ENCODE measurements around the gene KSR1. TPM values are rescaled to one million over a fixed set of nuclear protein-coding genes. Genes with fewer than 3 reads are reported as not detected.

Gene KSR1
- total RNA-seq, 1 donor, result 6.5 TPM

DNA sequence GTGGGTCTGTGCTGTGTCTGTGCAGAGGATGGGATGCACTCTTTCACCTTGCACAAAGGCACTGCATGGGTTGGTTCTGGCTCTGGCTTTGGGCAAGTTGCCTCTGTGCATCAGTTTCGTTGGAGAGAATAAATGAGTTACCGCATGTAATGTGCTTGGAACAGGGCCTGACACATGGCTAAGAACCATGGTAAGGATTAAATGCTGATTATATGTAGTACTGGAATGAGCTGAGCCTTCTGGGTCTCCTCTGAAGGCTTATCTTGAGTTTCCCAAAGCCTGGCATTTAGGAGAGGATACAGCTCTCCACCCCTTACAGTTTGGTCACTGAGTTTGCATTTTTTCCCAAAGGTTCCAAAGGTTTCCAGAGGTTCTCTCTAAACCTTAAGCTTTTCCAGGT, 69.1 kb downstream of the KSR1 start:
- TF ChIP-seq, protein P1, sequence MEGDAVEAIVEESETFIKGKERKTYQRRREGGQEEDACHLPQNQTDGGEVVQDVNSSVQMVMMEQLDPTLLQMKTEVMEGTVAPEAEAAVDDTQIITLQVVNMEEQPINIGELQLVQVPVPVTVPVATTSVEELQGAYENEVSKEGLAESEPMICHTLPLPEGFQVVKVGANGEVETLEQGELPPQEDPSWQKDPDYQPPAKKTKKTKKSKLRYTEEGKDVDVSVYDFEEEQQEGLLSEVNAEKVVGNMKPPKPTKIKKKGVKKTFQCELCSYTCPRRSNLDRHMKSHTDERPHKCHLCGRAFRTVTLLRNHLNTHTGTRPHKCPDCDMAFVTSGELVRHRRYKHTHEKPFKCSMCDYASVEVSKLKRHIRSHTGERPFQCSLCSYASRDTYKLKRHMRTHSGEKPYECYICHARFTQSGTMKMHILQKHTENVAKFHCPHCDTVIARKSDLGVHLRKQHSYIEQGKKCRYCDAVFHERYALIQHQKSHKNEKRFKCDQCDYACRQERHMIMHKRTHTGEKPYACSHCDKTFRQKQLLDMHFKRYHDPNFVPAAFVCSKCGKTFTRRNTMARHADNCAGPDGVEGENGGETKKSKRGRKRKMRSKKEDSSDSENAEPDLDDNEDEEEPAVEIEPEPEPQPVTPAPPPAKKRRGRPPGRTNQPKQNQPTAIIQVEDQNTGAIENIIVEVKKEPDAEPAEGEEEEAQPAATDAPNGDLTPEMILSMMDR (IDR thresholded peaks at IDR 0.05; ENCODE audit: extremely low read depth, low read depth, low read length), result no peak
- no peaks in the 10 kb centered on the region for H3K36me3 ChIP-seq (ENCODE audit: insufficient read depth, low read length)
- H3K27me3 ChIP-seq (ENCODE audit: insufficient read depth, low read length), result peaks cover 13% of the 10 kb centered on the region
- H3K9me3 ChIP-seq (ENCODE audit: low read depth, low read length), result no peaks in the 10 kb centered on the region
- no peak overlapping the region for H3K4me2 ChIP-seq (ENCODE audit: insufficient read depth, low read length)
- H3K79me2 ChIP-seq (ENCODE audit: insufficient read depth, low read length), result no peaks in the 10 kb centered on the region
- no peak overlapping the region for H3K4me3 ChIP-seq (ENCODE audit: insufficient read depth, low read length)
- no peak overlapping the region for H2AFZ ChIP-seq (ENCODE audit: low read length)
- H3K27ac ChIP-seq (ENCODE audit: low read depth, low read length), result no peak overlapping the region
- H3K4me1 ChIP-seq (ENCODE audit: insufficient read depth, low read length), result no peaks in the 10 kb centered on the region
- H4K20me1 ChIP-seq (ENCODE audit: insufficient read depth, low read length), result peaks cover 8% of the 10 kb centered on the region
- no peak for DNase-seq (ENCODE audit: insufficient read length, low spot score, missing footprints)

DNA sequence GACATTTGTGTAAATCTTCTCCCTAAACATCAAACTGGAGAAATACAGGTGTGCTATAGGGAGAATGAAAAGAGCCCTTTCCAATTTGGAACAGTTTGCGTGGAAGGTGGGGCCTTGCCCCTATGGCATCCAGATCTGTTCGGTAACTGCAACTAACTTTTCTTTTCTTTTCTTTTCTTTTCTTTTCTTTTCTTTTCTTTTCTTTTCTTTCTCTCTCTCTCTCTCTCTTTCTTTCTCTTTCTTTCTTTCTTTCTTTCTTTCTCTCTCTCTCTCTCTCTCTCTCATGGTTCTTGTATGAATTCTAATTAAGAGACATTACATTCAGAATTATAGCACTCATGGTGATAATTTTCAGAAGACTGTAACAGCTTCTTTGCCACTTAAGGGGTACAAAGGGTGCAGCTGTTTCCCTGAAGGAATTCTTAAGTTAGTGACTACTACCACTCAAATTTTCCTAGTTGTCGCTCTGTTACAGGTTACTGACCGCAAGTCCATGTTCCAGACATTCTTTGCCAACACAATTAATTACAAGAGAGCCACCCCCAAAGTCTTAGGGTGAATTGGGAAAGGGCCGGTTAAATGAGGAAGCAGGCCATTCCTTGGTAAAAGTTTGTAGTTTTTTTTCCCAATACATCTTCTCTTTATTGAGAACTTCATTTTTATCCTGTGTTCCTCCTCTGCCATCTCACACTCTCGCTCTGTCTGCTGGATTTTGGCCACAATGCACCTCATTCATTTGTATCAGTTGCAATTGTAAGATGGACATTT, 69.8 kb downstream of the KSR1 start:
- Histone ChIP-seq H3K9me3 (ENCODE audit: low read depth, low read length) (no peaks in the 10 kb centered on the region), H3K4me2 (ENCODE audit: insufficient read depth, low read length) (no peak overlapping the region), H3K27ac (ENCODE audit: low read depth, low read length) (no peak overlapping the region), H3K4me3 (ENCODE audit: insufficient read depth, low read length) (no peak overlapping the region), H3K4me1 (ENCODE audit: insufficient read depth, low read length) (no peaks in the 10 kb centered on the region), H3K79me2 (ENCODE audit: insufficient read depth, low read length) (no peaks in the 10 kb centered on the region), H3K27me3 (ENCODE audit: insufficient read depth, low read length) (peaks cover 13% of the 10 kb centered on the region), H3K36me3 (ENCODE audit: insufficient read depth, low read length) (no peaks in the 10 kb centered on the region), H4K20me1 (ENCODE audit: insufficient read depth, low read length) (peaks cover 8% of the 10 kb centered on the region), H2AFZ (ENCODE audit: low read length) (no peak overlapping the region)
- TF ChIP-seq, protein P1 (IDR thresholded peaks at IDR 0.05; ENCODE audit: extremely low read depth, low read depth, low read length), result no peak
- DNase-seq (ENCODE audit: insufficient read length, low spot score, missing footprints), result no peak

DNA sequence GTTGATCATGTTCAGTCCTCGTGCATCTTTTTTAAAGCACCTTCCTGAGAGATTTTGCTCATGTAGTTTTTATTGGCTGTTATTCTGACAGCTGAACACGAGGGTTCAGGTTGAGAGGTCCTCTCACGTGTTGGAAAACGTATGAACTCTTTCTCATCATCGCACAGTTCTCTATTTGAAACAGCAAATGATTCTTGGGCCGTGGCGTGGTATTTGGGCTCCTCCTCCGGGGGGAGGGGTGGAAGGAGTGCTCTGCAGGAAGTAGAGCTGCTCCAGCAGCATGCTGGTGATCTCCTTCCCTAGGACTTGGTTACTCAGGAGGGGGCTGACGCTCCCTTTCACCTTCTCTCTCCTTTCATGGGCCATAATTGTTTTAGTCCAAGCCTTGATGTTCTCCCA, 70.4 kb downstream of the KSR1 start:
- TF ChIP-seq, protein P1 (IDR thresholded peaks at IDR 0.05; ENCODE audit: extremely low read depth, low read depth, low read length), result no peak
- DNase-seq (ENCODE audit: insufficient read length, low spot score, missing footprints), result no peak
- no peaks in the 10 kb centered on the region for H3K36me3 ChIP-seq (ENCODE audit: insufficient read depth, low read length)
- no peaks in the 10 kb centered on the region for H3K79me2 ChIP-seq (ENCODE audit: insufficient read depth, low read length)
- no peak overlapping the region for H2AFZ ChIP-seq (ENCODE audit: low read length)
- H3K9me3 ChIP-seq (ENCODE audit: low read depth, low read length), result no peaks in the 10 kb centered on the region
- H3K4me2 ChIP-seq (ENCODE audit: insufficient read depth, low read length), result no peak overlapping the region
- H3K4me1 ChIP-seq (ENCODE audit: insufficient read depth, low read length), result no peaks in the 10 kb centered on the region
- no peak overlapping the region for H3K4me3 ChIP-seq (ENCODE audit: insufficient read depth, low read length)
- H3K27ac ChIP-seq (ENCODE audit: low read depth, low read length), result no peak overlapping the region
- peaks cover 13% of the 10 kb centered on the region for H3K27me3 ChIP-seq (ENCODE audit: insufficient read depth, low read length)
- H4K20me1 ChIP-seq (ENCODE audit: insufficient read depth, low read length), result peaks cover 4% of the 10 kb centered on the region

DNA sequence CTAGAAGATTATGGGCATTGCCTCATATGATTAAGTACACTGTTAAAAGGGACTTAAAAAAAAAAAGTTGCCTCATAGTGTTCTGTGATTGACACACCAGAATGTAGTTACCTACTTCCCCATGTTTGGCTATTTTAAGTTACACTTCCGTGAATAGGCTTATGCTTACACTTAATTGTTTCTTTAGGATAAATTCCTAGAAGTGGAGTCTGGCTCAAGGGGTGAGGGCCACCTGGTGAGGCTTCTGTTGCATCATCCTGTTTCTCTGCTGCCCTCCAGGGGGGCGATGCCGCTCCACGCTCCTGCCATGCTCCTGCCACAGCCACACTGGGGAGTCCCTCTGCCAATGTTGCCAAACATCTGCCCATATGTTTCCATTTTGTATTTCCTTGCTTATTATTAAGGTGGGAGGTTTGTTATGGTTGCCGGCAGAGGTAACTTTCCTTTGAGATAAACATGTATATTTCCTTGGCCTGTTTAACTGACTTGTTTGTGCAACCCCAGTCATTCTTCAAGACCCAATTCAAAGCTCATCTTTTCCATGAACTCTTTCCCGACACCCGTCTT, 73.1 kb downstream of the KSR1 start:
- Histone ChIP-seq H3K27me3 (ENCODE audit: insufficient read depth, low read length) (peaks cover 4% of the 10 kb centered on the region), H3K27ac (ENCODE audit: low read depth, low read length) (no peak overlapping the region), H3K4me2 (ENCODE audit: insufficient read depth, low read length) (no peak overlapping the region), H4K20me1 (ENCODE audit: insufficient read depth, low read length) (no peaks in the 10 kb centered on the region), H3K79me2 (ENCODE audit: insufficient read depth, low read length) (no peaks in the 10 kb centered on the region), H3K4me1 (ENCODE audit: insufficient read depth, low read length) (peaks cover 8% of the 10 kb centered on the region), H3K9me3 (ENCODE audit: low read depth, low read length) (no peaks in the 10 kb centered on the region), H2AFZ (ENCODE audit: low read length) (no peak overlapping the region), H3K36me3 (ENCODE audit: insufficient read depth, low read length) (no peaks in the 10 kb centered on the region), H3K4me3 (ENCODE audit: insufficient read depth, low read length) (no peak overlapping the region)
- TF ChIP-seq, protein P1 (IDR thresholded peaks at IDR 0.05; ENCODE audit: extremely low read depth, low read depth, low read length), result no peak
- no peak for DNase-seq (ENCODE audit: insufficient read length, low spot score, missing footprints)

All from osteoblast (primary cell).